Astrocyte of the spinal cord (primary cell): ENCODE results near the gene L3MBTL3.

Source experiments
- DNase-seq: peaks from one replicate; pipeline ENCODE4 v3.0.0; 2011; ENCODE audit warnings: low read depth, low spot score
- H3K4me3 ChIP-seq: 2 replicates; pipeline ENCODE4 v1.5.1; 2011; ENCODE audit warnings: low read depth, mild to moderate bottlenecking, low read length, moderate library complexity
- CTCF ChIP-seq: IDR thresholded peaks from 2 replicates; pipeline ENCODE4 v1.5.1; 2012; ENCODE audit warnings: low read depth, mild to moderate bottlenecking, low read length, inconsistent platforms
- in situ Hi-C: cut with HindIII; loops from 2 replicates; pipeline ENCODE4 v1.10.0; 2017; ENCODE audit warnings: low sequenced_read_pairs

L3MBTL3 gene

GRCh38 chr6:130018292-130018743 is at the start of gene L3MBTL3:
Gene L3MBTL3, plus strand, starts transcription at chr6:130018581. Its CDS starts 24,119 bp downstream, at chr6:130042700.
- DNase-seq, result peak; percentile 88
- H3K4me3 ChIP-seq, result peak within 1 kb of the TSS; percentile 81
- in situ Hi-C loops, result no loop called here
- no peak for TF ChIP-seq CTCF

- in situ Hi-C loops, result no loop called here
- DNase-seq, result no peak
Measured at GRCh38 chr6:129969064-129969463, 49.3 kb upstream of the L3MBTL3 start.

GRCh38 chr6:129976110-129976509 is 42.3 kb upstream of the L3MBTL3 start:
- in situ Hi-C loops, result no loop called here
- no peak overlapping the region for H3K4me3 ChIP-seq

More at GRCh38 chr6:129969064-129969463, 49.3 kb upstream of the L3MBTL3 start:
- TF ChIP-seq CTCF, result no peak
- H3K4me3 ChIP-seq, result no peak overlapping the region

GRCh38 chr6:129978148-129978916 is 40.0 kb upstream of the L3MBTL3 start:
- in situ Hi-C loops, result no loop called here
- no peak for DNase-seq

More at GRCh38 chr6:129976110-129976509, 42.3 kb upstream of the L3MBTL3 start:
- TF ChIP-seq CTCF, result no peak
- DNase-seq, result no peak

GRCh38 chr6:129980821-129981220 is 37.6 kb upstream of the L3MBTL3 start:
- no peak overlapping the region for H3K4me3 ChIP-seq
- TF ChIP-seq CTCF, result no peak
- DNase-seq, result no peak
- in situ Hi-C loops, result no loop called here

More at GRCh38 chr6:129978148-129978916, 40.0 kb upstream of the L3MBTL3 start:
- no peak overlapping the region for H3K4me3 ChIP-seq
- no peak for TF ChIP-seq CTCF

GRCh38 chr6:129981598-129981997 is 36.8 kb upstream of the L3MBTL3 start:
- no peak for TF ChIP-seq CTCF
- H3K4me3 ChIP-seq, result no peak overlapping the region
- DNase-seq, result peak; percentile 3
- in situ Hi-C loops, result no loop called here
